ENCODE data around the gene EPHB1.
"Not testable (repeated sequence)": the region's sequence is repeated elsewhere in the genome, so short reads cannot be mapped to it uniquely, and the experiment has no call there.

Gene EPHB1

DNA sequence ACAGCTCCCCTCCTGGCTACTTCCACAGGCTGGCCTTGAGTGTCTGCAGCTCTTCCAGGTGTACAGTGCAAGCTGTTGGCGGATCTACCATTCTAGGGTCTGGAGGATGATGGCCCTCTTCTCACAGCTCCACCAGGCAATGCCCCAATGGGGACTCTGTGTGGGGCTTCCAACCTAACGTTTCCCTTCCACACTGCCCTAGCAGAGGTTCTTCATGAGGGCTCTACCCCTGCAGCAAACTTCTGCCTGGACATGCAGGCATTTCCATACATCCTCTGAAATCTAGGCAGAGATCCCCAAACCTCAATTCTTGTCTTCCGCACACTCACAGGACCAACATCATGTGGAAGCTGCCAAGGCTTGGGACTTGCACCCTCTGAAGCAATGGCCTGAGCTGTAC, 438.4 kb downstream of the EPHB1 start:
- not testable (repeated sequence) for DNase-seq

DNA sequence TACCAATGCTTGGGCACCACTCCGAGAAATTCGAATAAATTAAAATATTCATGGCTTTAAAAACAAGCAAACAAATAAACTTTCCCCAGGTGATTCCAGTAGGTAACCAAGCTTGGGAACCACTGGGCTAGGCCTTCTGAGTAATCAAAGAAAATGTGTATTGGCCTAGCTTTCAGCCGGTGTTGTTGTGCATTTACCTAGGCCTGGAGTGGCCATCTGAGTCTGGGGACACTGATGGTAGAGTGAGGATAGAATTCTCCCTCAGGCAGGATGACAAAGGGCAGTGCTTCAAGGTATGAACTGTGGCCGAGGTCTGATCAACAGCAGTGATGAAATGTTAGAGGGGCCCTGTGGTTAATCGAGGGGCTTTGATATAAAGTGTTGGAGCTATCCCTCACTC, 440.5 kb downstream of the EPHB1 start:
- DNase-seq, result no peak

DNA sequence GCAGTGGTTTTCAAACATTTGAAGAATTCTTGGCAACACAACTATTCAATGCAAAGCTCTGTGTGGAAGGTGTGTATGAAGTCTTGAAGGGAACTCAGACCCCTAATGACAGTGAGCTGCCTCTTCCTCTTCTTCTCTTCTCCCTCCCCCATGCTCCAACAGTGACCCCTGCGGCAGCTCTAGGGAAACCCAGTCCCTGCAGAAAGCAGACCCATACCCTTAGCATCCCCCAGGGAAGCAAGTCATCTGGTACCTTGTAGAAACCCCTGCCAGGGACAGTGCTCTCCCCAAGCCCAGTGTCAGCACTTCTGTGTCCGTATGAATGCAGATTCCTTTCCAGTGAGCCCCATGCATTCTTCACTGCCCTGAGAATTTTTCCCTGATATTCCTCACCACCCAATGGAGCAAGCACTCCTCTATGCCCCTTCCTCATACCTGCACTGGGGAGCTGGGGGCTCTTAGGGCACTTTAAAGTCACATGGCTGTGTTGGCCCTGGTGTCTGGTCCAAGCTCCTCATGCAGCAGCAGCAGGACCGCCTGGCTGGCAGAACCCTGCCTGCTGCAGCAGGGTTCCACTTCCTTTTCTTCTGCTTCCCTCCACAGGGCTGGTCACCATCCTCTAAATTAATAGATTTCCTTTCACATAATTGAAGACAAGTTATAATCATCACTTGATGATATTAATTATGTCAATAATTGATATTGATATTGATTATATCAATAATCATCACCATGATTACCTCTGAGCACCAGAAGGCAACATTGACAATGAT, 442.5 kb downstream of the EPHB1 start:
- DNase-seq, result no peak

DNA sequence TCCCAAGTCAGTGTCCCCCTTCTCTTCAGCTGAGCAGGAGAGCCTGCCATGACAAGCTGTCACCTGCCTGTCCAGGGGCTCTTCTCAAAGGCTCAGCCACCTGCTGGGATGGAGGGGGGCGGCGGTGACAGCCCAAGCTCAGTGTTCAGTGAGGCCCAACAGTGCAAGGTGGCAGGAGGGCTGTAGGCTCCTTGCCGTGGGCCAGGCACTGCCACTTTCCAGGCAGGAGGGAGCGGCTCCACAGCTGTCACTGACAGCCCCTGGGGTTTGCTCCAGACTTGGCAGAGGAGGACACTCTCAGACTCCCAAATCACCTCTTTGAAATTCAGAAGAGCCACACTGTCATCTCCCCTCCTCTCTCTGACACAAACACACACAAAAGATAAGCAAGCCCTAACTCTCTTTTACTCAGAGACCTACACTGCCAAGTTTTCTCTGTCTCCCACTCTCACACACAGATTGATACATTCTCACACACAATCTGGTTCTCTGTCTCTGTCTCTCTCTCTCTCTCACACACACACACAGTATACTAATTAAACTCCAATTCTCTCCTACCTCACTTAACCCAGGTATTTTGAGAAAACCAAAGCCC, 443.3 kb downstream of the EPHB1 start:
- no peak for DNase-seq

DNA sequence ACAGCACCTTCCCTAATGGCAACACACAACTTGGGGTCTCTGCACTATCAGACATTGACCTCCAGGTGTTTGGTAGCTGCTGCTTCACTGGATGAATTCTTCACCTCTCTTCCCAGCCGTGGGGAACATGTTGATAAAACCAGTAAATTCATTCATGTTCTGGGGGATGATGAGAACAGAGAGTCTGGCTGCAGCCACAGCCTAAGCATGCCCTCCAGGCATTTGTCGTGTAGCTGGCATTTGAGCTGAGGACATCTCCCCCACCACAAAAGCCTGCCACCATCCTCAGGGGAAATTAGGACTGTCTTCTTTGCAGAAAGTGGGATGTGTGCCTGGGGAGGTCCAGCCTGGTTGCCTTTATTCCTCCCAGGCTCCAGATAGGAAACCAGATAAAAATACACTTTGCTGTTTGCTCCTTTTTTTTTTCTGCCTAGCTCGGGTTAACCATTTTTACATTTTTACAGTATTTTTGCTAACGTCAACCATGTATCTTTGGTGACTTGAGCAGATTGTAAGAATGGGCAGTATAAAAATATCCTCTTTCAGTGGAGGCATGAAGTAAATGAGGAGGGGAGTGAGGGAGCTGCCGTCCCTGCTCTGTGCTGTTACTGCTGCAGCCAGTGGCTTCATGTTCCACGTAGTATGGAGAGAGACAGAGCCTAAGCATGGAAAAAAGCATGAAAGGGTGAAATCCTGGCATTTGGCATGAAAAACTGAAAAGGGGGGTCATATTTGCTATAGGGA, 444.0 kb downstream of the EPHB1 start:
- DNase-seq, result no peak

DNA sequence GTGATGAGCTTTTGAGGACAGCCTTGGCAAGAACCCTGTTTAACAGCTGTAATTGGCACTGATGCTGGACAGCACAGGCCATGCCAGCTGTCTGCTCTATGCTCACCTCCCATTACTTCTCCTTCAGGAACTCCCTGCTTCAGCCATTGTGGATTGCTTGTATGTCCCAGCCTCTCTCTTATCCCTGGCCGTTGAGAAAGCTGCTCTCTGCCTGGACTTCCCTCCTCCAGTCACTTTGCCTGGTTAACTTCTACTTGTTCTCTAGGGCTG, 444.5 kb downstream of the EPHB1 start:
- no peak for DNase-seq

DNA sequence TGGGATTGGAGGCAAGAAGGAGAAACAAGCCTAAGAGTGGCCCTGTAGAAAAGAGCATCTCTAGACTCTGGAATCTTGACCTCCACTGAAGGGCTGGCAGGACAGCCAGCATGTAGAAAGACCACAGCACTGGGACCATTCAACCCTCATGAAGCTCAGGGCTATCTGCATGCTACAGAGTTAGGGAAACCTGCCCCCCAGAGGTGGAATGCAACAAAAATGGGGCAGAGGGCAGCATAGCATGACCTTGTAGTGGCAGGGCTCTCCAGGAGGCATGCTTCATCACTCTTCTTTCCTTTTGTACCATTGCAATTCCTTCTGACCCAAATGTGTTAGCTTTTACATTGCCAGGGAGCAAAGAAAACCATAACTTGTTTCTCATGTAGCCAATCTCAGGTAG, 445.4 kb downstream of the EPHB1 start:
- DNase-seq, result no peak

DNA sequence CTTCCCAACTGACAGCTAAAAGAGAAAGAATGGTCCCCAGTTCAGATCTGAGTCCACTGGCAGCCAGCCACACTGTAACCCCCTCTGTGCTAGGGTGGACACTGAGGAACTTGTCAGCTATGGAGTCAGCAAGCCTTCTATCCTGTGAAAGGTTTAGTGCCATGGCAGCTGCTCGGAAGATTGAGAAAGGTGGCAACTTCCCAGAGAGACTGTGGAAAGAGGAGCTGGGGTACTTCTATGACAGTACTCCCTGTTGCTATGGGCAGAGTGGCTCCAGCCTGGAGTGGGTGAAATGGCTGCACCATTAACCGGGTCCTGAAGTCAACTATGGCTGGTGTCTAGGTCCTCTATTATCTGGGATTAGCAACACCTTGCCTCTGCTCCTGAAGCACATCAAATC, 447.2 kb downstream of the EPHB1 start:
- DNase-seq, result no peak

DNA sequence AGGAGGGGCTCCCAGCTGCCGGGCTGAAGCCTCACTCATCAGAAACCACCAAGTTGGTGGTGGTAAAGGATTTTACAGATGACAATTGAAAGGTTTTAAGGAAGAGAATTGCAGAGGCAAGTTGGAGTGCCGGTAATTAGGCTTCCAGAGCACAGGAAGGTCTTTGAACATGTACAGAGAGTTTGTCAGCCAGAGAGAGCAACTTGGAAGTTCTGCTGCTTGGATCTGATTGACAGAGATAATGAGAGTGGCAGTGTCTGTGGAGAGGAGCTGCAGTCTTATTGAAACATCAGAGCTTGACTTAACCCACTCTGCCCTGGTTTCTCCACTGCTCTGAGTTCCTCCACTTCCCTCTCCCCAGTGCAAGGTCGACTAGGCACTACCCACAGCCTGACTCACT, 448.6 kb downstream of the EPHB1 start:
- no peak for DNase-seq

DNA sequence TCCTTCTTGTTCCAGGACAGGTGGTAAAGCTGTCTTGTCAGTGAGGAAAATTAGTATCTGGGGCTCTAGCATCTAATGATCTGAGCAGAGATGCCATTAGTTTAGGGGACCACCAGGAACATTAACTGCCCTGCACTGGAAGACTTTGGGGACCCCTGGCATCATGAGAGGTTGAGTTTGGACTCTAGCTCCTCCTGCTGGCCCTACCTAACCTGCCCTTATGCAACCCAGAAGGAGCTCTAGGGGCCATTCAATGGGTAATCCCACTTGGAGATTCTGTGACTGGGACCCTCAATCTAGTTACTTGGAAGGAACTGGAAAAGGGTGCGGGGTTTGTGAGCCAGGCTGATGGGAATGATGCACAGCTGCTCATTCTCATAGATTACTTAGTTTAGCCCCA, 451.0 kb downstream of the EPHB1 start:
- DNase-seq, result no peak

DNA sequence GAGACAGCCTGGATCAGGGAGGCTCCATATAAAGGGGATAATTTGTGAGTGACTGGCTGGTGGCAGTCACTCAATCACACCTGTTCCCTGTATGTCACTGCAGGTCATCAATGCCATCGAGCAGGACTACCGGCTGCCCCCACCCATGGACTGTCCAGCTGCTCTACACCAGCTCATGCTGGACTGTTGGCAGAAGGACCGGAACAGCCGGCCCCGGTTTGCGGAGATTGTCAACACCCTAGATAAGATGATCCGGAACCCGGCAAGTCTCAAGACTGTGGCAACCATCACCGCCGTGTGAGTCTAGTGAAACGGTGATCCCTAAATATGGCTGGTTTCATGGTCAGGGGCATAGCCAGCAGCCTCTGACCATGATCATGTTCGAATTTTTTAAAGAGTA, 453.2 kb downstream of the EPHB1 start:
- no peak for DNase-seq

DNA sequence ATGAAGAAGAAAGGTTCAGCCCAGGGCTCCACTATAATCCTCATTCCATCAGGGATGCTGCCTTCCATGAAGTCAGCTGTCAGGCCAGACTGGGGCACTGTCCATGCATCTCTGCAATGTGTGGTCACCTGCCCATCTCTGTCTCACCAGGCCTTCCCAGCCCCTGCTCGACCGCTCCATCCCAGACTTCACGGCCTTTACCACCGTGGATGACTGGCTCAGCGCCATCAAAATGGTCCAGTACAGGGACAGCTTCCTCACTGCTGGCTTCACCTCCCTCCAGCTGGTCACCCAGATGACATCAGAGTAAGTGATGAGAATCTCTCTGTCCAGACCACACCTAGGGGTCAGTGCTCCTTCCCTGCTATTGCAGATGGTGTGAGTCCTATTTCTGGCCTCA, 454.1 kb downstream of the EPHB1 start:
- no peak for DNase-seq

DNA sequence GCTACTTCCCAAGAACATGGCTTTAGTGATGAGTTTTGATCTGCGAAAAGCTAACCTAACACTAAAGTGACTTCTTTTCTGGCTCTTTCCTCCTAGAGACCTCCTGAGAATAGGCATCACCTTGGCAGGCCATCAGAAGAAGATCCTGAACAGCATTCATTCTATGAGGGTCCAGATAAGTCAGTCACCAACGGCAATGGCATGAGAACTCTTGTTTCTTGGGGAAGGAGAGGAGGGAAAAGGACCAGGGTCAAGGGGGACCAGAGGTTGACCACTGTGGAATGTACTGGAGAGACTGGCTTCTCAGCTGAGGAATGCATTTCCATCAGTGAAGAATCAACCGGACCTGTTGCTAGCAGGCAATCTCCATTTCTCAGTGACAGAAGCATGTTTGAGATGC, 463.9 kb downstream of the EPHB1 start:
- no peak for DNase-seq

DNA sequence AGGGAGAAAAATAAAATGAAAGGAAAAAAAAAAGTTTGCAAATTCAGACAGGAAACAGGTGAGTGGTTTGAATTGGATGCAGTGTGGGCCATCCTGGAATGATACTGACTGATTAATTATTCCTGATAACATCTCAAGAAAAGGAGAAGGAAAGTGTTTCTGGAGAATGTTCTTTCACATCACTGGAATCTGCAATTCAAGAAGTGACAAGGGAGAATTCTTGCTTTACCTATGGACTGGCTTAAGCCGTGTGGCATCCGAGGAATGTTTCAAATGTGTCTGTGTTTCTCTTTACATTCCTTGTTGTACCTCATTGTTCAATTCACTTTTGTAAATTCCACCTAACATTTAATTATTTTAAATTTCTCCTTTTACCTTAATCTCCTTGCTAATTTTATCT, 465.0 kb downstream of the EPHB1 start:
- no peak for DNase-seq

DNA sequence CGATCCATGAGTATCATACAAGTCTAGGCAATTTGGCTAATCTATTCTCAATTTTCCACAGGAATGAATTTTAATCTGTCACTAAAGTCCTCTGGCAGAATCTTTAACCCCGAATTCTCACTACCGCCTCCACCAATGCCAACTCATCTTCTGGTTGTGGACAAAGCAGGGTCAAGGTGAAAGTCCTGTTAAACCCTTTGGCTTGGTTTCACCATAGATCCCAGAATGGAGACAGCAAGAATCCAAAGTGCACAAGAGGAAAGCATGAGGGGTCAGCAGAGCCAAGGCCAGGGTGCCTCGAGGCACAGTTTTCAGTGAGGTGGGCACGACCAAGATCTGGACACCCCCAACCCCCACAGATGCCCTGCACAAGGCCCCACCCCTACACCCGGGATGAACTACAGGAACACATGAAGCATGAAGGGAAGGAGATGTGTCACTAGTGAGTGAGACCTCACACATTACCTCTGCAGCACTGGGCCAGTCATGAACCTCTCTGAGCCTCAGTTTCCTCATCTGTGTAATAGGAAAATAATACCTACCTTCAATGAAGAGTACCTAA, 466.2 kb downstream of the EPHB1 start:
- no peak for DNase-seq

DNA sequence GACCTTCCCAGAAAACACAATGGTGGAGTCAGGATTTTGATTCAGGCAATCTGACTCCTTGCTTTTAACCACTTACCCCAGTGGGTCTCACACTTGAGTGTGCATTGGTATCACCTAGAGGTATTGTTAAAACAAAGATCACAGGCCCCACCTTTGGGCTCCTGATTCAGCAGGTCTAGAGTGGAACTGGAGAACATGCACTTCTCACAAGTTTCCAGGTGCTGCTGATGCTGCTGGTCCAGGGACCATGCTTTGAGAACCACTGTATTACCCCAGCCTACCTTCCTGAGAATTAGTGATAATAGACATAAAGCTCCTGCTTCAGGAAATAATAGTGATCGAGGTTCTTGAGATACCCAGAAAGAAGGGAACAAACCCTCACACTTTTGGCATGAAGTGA, 466.9 kb downstream of the EPHB1 start:
- DNase-seq, result no peak

DNA sequence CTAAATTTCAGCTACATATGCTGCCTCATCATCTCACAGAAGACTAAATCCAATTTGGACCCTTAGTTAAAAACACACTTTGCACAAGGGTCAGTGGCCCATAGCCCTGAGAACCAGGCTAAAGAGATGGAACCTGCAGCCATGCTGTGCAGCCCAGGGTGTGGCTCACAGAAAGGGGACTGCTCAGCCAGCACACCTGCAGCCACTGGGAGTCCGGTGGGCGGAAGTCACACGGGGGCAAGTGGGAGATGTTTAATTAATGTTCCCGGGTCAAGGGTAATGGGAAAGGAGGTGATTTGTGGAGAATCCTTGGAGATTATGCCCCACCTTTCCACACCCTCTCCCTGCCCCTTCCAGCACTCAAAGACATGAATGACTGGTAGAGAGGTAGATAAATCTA, 467.4 kb downstream of the EPHB1 start:
- DNase-seq, result no peak

DNA sequence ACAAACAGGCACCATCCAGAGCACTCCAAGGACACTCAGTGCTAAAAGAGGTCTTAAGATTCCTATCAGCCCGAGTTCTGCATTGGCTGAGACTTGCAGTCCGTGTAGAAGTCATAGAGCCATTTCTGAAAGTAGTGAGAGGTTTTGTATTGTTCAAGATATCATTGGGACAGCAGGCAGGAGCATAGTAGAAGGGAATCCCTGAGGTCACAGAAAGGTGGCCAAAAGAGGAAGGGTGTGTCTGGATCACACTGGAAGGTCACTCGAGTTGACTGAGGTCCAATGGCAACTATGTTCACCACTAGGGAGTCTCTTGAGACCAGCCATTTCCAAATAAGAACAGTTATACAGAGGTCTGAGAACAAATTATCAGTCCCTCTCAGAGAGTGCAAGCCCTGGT, 468.3 kb downstream of the EPHB1 start:
- no peak for DNase-seq

DNA sequence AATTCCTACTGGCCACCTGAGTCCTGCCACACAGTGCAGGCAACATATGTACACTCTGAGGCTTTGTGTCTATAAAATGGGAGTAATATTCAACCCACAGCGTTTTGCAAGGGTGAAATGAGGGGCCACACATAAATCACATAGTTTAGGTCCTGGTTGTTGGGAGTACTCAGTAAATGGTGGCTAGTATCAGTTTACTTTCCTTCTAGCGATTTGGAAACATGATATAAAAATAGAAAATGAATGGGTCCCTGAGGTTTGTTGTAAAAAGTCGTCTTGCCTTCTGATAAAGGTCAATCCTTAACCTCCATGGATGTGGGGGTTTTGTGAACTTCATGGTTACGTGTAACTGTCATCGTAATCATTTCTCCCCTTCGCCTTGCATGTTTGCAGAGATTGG, 472.4 kb downstream of the EPHB1 start:
- no peak for DNase-seq

DNA sequence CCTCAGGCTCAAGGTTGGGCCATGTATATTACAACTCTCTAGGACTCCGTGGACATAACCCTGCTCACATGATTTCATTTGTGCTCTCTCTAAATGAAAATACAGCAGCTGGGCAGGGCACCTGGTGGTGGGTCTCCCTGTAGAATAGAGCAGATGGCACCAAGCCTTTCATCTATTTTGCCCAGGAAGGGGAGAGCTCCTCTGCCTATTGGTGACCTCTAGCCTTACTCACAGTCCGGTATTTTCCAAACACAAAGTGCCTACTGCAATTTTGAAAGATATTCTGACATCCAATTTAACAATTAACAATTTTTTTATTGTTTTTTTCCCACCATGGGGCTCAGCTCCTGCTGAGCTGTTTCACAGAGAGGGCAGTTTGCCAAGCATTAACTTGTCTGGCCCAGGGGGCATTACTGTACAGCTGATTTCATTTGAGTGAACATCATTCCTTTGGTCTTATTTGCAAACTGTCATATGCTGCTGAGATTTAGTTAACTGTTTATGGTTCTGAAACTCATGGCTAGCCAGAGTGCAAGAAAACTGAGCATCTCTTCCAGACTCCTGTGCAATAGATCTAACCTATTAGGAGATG, 474.0 kb downstream of the EPHB1 start:
- DNase-seq, result no peak

DNA sequence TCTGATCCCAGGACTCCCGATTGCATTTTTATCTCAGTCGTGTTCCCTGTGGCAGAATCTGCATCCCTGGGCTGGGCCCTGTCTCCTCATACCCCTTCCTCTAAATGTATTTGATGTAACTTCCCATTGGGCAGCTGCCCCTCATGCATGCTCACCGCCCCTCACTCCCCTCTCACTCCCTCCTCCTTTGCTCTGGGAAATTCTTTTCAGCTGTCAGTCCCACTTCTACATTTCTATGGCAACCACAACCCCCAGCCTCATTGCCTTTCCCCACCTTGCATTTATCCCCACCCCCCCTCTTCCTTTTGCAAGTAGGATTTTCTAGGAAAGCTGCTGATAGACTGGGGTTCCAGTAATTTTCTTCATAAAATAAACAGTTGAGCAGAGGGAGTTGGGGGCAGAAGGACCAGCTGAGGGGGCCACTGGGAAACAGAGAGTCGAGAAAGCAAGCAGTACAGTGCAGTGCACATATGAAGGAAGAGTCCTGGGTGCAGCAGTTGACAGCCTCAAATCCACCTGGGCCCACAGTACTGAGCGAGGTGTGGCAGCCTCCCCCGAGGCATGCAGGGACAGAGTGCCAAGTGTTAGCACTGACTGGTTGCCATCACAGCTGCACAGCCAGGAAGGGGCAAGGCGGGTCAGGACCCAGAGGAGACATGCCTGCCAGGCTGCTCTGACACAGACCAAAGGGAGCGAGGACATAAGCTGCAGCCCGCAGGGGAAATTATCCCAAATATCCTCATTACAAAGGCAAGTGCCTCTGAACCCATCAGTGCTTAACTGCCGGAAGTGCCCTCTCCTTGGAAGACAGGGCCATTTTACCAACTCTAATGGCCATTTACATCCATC, 476.3 kb downstream of the EPHB1 start:
- DNase-seq, result no peak

DNA sequence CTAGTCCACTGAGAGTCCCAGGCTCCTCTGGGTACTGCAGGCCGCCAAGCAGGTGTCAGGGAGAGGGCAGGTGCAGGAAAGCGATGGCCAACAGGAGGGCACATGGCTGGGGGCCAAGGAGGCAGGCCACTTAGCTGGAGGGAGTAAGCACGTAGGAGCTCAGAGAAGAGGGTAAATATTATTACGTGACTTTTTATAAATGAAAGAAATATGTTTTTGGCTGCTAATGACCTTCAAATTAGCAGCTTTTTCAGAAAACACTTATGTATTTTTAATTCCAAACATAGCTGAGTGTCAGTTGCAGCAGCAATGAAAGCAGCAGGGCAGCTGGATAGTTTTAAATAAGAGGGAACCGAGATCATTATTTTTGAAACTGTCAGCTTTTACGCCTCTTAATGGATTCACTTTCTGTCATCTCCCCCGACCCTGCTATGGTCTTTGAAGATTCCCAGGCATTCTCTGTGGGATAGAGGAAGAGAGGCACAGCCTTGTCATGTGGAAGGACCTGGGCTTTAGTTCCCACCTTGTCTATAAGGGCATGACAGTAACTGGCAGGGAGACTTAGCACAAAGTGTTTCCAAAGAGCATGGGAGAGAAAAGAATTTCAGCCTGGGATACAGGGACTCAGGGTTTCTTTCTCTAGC, 477.1 kb downstream of the EPHB1 start:
- no peak for DNase-seq

Measured in activated effector memory CD4-positive, alpha-beta T cell treated with Interleukin-2 at 50 U/mL for 16 hours (primary cell).